GM12801 (cell line): ENCODE results near the gene TCF19.

Experiments used
- TF ChIP-seq, protein P1 (sequence below): IDR thresholded peaks from one replicate; pipeline ENCODE4 v1.5.1; 2011; ENCODE audit warnings: control low read depth; ENCODE audit not compliant: insufficient read length; ENCODE audit errors: extremely low read depth

The TCF19 gene

DNA sequence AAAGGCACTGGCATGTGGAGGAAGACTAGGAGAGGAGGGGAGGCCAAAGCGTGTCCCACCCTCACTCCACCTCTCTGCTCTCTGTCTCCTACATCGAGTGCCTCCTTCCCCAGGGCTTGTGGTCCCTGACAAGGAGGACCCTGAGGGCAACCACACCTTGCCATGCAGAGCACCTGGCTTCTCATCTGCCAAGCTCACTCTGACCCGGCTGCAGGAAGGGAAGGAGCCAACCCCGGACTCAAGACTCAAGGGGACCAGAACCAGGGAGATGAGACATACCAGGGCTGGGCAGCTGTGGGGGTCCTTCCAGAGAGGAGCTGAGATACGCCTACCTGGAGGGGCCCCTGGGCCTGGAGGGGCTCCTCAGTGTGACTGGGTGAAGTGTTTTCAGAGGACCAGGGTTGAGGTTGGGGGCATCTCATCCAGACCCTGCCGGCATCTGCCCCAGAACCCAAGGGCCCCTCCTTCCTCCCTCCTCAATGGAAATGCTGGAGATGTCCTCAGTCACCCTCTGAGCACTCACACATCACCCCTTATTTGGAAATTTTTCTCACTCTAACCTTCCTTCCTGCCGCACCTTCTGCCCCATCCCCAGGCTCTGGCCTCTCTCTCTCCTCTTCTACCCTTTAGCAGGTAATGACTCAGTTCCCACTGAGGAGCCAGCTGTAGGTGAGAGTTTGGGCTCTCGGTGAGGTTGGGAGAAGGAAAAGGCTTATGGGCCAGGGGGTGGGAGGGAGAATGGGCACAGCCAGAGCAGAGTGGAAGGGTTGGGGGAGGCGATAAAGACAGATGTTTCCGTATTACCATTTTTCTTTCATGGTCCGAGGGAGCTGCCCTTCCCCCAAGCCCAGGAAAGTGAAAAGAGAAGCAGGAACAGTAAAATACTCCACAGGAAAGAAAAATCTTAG lies 44.1 kb downstream of the TCF19 start:
- TF ChIP-seq, protein P1, sequence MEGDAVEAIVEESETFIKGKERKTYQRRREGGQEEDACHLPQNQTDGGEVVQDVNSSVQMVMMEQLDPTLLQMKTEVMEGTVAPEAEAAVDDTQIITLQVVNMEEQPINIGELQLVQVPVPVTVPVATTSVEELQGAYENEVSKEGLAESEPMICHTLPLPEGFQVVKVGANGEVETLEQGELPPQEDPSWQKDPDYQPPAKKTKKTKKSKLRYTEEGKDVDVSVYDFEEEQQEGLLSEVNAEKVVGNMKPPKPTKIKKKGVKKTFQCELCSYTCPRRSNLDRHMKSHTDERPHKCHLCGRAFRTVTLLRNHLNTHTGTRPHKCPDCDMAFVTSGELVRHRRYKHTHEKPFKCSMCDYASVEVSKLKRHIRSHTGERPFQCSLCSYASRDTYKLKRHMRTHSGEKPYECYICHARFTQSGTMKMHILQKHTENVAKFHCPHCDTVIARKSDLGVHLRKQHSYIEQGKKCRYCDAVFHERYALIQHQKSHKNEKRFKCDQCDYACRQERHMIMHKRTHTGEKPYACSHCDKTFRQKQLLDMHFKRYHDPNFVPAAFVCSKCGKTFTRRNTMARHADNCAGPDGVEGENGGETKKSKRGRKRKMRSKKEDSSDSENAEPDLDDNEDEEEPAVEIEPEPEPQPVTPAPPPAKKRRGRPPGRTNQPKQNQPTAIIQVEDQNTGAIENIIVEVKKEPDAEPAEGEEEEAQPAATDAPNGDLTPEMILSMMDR, result no peak

DNA sequence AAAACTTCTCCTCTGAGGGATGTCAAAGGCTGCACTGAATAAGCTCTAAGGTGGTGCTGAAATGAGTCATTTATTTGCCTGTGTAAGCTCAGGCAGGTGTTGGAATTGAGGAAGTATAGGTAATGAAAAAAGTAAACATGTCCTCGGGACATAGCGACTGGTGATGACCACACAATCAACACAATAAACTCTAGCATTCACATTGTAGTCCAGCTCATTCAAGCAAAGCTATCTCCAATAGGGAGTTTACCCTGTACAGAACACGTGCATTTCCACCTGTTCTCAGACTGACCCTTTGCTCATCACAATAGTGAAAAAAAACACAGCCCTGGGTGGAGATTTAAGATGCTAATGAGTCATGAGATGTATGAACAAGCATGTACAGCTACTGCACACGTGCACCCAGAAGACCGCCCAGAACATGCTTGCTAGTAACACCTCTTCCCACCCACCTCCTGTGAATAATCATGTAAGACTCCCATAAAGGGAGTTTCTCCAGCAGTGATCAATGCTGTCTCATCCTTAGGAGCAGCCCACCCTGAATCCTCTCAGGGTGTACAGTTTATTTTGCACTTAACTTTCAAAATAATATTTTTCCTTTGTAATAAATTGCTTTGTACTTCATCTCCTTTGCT lies 45.1 kb downstream of the TCF19 start:
- TF ChIP-seq, protein P1, result no peak

DNA sequence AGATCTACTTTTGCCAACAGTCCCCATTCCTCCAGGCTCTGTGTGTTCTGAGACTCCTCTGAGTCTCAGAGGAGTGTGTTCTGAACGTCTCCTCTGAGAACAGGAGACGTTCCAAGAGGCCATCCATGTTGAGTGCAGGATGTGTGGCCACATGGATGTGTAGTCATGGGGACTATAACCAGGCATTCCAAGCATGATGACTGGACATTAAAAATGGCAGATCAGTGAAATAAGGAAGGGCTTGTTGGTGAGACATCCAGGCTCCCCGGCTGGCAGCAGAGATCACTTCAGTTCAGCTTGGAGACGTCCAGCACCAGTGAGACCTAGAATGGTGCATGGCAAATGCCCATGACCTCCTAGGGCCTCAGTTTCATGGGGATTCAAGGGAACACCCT lies 46.4 kb downstream of the TCF19 start:
- TF ChIP-seq, protein P1, result no peak

DNA sequence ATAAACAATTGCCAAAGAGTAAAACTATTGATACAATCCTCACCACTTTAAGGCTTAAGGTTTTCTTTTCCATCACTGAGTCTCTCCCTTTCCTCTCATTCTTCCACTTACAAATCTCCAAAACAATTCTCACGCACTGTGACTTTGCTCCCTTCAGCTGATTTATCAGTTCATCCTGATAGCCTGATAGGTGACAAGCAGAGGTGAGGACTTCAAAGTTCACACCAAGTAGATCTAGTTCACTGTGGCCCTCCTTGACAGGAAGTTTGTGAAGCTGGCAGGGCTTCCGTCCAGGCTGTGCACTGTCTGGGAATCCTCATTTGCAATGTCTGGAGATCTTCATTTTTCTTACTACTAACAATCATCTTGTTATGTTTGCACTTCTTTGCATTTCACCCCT lies 47.2 kb downstream of the TCF19 start:
- TF ChIP-seq, protein P1, result no peak

DNA sequence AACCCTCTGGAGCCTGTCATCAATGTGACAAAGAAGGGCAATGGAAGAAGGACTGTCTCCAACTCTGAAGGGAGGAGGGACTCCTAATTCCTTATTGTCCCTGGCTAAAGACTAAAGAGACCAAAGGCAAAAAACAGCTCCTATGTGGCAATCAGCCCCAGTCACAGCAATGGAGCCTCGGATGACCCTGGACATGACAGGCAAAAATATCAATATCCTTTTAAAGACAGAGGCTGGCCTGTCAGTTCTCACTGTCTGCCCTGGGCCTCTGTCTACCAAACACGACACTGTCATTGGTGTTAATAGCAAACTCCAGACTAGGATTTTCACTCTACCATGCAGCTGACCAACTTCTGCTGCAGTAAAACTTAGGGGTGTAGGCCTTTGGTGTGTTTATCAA lies 50.1 kb downstream of the TCF19 start:
- TF ChIP-seq, protein P1, result no peak

DNA sequence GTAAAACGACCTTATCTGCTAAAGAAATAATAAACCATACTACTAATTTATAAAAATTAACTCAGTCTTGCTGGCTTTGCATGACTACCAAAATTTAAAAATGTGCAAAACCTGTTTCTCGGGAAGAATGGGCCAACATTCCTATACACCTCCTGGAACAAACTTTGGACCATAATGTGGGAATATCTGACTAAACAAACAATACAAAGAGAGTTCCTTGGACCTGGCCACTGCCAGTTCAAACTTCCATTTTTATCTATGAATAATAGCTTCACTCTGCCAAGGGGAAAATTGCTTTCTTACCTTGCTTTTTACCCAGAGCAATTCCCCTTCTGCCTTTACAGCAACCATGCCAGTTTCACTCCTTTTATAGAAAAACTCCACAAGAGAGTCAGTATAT lies 50.7 kb downstream of the TCF19 start:
- TF ChIP-seq, protein P1, result no peak

DNA sequence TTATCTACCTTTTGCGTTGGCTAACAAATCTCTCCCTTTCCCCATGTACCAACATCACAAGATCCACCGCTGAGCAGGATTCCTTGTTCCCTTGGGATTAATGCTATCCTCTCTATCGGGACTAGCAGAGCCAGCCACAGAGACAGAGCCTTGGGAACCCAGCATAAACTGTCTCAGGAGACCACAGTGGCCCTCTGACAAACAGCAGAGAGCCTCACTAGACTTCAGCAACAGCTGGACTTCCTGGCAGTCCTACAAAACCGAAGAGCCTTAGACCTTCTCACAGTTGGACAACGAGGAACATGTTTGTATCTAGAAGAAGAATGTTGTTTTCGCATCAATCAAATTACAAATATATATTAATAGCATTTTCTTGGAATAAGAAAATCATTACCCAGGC lies 51.7 kb downstream of the TCF19 start:
- TF ChIP-seq, protein P1, result no peak
